D721Med (cell line): ENCODE results near the gene ULK3.

Experiments
- DNase-seq: peaks from one replicate; pipeline ENCODE4 v3.0.0; 2011; ENCODE audit warnings: low spot score; ENCODE audit not compliant: insufficient read length
- FAIRE-seq: peaks from 2 replicates; lab custom pipeline; 2011; peaks lifted over from hg19 to GRCh38; lab: Jason Lieb, UNC
- TF ChIP-seq, protein P1 (sequence below): IDR thresholded peaks from 2 replicates; pipeline ENCODE4 v1.5.1; 2012; ENCODE audit warnings: mild to moderate bottlenecking, control low read depth; ENCODE audit not compliant: insufficient read depth; ENCODE audit errors: missing control alignments

The ULK3 gene

DNA sequence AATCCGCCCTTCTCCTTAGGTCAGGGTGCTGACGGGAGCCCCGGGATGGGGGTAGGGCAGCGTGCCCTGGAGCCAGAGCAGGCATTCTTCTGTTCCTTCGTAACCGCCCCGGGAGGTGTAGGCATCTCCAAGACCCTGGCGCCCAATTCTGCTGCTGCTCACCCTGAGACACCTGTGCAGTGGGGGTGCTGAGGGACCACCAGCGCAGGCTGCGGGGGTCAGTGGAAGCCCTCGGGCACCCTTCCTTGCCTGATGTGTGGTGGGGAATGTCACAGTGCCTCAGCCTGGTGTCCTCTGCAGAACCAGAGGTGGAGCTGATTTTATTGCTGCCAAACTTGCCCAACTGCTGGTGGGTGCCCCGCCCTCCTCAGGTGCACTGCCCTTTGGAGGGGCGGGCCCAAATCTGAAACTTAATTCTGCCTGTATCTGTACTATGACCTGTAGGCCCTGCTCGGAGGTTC is 53.8 kb downstream of the ULK3 start:
- FAIRE-seq (no peak), DNase-seq (no peak)
- TF ChIP-seq, protein P1, sequence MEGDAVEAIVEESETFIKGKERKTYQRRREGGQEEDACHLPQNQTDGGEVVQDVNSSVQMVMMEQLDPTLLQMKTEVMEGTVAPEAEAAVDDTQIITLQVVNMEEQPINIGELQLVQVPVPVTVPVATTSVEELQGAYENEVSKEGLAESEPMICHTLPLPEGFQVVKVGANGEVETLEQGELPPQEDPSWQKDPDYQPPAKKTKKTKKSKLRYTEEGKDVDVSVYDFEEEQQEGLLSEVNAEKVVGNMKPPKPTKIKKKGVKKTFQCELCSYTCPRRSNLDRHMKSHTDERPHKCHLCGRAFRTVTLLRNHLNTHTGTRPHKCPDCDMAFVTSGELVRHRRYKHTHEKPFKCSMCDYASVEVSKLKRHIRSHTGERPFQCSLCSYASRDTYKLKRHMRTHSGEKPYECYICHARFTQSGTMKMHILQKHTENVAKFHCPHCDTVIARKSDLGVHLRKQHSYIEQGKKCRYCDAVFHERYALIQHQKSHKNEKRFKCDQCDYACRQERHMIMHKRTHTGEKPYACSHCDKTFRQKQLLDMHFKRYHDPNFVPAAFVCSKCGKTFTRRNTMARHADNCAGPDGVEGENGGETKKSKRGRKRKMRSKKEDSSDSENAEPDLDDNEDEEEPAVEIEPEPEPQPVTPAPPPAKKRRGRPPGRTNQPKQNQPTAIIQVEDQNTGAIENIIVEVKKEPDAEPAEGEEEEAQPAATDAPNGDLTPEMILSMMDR = no peak

DNA sequence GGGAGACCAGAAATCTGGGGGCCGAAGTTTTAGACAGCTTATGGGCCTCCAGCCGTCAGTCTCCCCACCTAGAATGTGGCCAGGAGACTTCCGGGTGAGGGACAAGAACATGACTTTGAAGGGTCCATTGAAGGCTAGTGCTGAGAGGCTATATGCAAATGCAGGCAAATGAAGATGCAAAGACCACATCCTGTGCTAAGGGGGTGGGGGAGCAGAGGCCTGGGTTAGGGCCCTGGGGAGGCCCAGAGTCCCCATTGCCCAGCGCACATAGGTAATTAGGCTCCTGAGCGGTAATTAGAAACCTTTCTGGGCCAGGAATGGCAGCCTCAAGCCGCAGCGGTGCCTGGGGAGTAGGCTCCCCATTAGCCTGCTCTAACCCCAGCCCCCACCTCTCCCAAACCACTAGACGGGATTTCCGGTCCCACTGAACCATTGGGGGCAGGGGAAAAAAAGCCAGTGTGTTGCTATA is 54.2 kb downstream of the ULK3 start:
- FAIRE-seq = no peak
- no peak for DNase-seq
- TF ChIP-seq, protein P1 = no peak

GRCh38 chr15:74788042-74788682 is 54.8 kb downstream of the ULK3 start:
- TF ChIP-seq, protein P1 = no peak
- FAIRE-seq (no peak), DNase-seq (no peak)

- FAIRE-seq (no peak), DNase-seq (no peak)
These were observed 55.5 kb downstream of the ULK3 start for GRCh38 chr15:74787251-74788041.

GRCh38 chr15:74786551-74787165 is 56.3 kb downstream of the ULK3 start:
- no peak for DNase-seq
- TF ChIP-seq, protein P1 = no peak
- no peak for FAIRE-seq

More at GRCh38 chr15:74787251-74788041, 55.5 kb downstream of the ULK3 start:
- TF ChIP-seq, protein P1 = peak; percentile 0
